Measurements from ENCODE around the gene HSPBP1. TPM values are rescaled to one million over a fixed set of nuclear protein-coding genes. Genes with fewer than 3 reads are reported as not detected.

HSPBP1 gene
- total and polyA plus RNA-seq, 4 donors: 9.4 to 31.6 (median 13.5) TPM

- WGBS: 88% methylated on average over 9 of the region's 9 CpGs
- H3K9ac ChIP-seq (ENCODE audit: low read depth in 1 of 2, low read length in 2 of 2): no peak overlapping the region
- H3K27ac ChIP-seq (ENCODE audit: low read depth in 1 of 2, low read length in 2 of 2): no peak overlapping the region
- peaks cover 0 to 3% (median 1%) of the 10 kb centered on the region in 4 donors for H3K9me3 ChIP-seq (ENCODE audit: control insufficient read depth in 4 of 4, low read length in 3 of 4)
- no peak overlapping the region for H3K4me3 ChIP-seq (ENCODE audit: low read depth in 1 of 3, low read length in 3 of 3)
- H3K4me1 ChIP-seq (ENCODE audit: control insufficient read depth in 4 of 4, insufficient read depth in 4 of 4, low read length in 3 of 4): no peaks in the 10 kb centered on the region
- no peak for DNase-seq (ENCODE audit: low spot score)
- peaks cover 0 to 4% (median 0%) of the 10 kb centered on the region in 4 donors for H3K27me3 ChIP-seq (ENCODE audit: control insufficient read depth in 4 of 4, insufficient read depth in 4 of 4, low read length in 3 of 4)
- H3K36me3 ChIP-seq (ENCODE audit: control insufficient read depth in 4 of 4, insufficient read depth in 3 of 4, low read depth in 1 of 4, low read length in 3 of 4): no peaks in the 10 kb centered on the region
- TF ChIP-seq, protein P1, sequence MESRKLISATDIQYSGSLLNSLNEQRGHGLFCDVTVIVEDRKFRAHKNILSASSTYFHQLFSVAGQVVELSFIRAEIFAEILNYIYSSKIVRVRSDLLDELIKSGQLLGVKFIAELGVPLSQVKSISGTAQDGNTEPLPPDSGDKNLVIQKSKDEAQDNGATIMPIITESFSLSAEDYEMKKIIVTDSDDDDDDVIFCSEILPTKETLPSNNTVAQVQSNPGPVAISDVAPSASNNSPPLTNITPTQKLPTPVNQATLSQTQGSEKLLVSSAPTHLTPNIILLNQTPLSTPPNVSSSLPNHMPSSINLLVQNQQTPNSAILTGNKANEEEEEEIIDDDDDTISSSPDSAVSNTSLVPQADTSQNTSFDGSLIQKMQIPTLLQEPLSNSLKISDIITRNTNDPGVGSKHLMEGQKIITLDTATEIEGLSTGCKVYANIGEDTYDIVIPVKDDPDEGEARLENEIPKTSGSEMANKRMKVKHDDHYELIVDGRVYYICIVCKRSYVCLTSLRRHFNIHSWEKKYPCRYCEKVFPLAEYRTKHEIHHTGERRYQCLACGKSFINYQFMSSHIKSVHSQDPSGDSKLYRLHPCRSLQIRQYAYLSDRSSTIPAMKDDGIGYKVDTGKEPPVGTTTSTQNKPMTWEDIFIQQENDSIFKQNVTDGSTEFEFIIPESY (IDR thresholded peaks at IDR 0.05): no peak
- no peak for TF ChIP-seq SP1 (IDR thresholded peaks at IDR 0.05)
- no peak for TF ChIP-seq RAD21 (IDR thresholded peaks at IDR 0.05)
- no peak for TF ChIP-seq TAF1 (conservative IDR thresholded peaks at IDR 0.05)
- TF ChIP-seq FOXA1 (IDR thresholded peaks at IDR 0.05): no peak
- TF ChIP-seq FOXA2 (IDR thresholded peaks at IDR 0.05): no peak
- no peak for TF ChIP-seq GABPA (IDR thresholded peaks at IDR 0.05 in 1 of 2, conservative IDR thresholded peaks at IDR 0.05 in 1 of 2)
- TF ChIP-seq NR2F2 (IDR thresholded peaks at IDR 0.05): no peak
- TF ChIP-seq EGR1 (IDR thresholded peaks at IDR 0.05; ENCODE audit: low read depth in 2 of 2): no peak
- no peak for TF ChIP-seq MAX (IDR thresholded peaks at IDR 0.05)
- TF ChIP-seq, protein P2, sequence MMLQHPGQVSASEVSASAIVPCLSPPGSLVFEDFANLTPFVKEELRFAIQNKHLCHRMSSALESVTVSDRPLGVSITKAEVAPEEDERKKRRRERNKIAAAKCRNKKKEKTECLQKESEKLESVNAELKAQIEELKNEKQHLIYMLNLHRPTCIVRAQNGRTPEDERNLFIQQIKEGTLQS (IDR thresholded peaks at IDR 0.05): no peak
- no peak for TF ChIP-seq HNF4A (conservative IDR thresholded peaks at IDR 0.05)
- no peak for TF ChIP-seq RXRA (IDR thresholded peaks at IDR 0.05)
These were observed 31.5 kb upstream of the HSPBP1 start for GRCh38 chr19:55311397-55311796.

- H3K4me1 ChIP-seq (ENCODE audit: control insufficient read depth in 4 of 4, insufficient read depth in 4 of 4, low read length in 3 of 4): no peaks in the 10 kb centered on the region
- peaks cover 0 to 4% (median 0%) of the 10 kb centered on the region in 4 donors for H3K27me3 ChIP-seq (ENCODE audit: control insufficient read depth in 4 of 4, insufficient read depth in 4 of 4, low read length in 3 of 4)
- no peak for DNase-seq (ENCODE audit: low spot score)
- H3K4me3 ChIP-seq (ENCODE audit: low read depth in 1 of 3, low read length in 3 of 3): no peak overlapping the region
- H3K9me3 ChIP-seq (ENCODE audit: control insufficient read depth in 4 of 4, low read length in 3 of 4): no peaks in the 10 kb centered on the region
- TF ChIP-seq HNF4G (IDR thresholded peaks at IDR 0.05) (no peak), RXRA (IDR thresholded peaks at IDR 0.05) (no peak), FOXA2 (IDR thresholded peaks at IDR 0.05) (no peak), SP1 (IDR thresholded peaks at IDR 0.05) (no peak), TAF1 (conservative IDR thresholded peaks at IDR 0.05) (no peak), NR2F2 (IDR thresholded peaks at IDR 0.05) (no peak), GABPA (IDR thresholded peaks at IDR 0.05 in 1 of 2, conservative IDR thresholded peaks at IDR 0.05 in 1 of 2) (no peak), CTCF (IDR thresholded peaks at IDR 0.05; ENCODE audit: low read depth, low read length, missing input control) (no peak)
- TF ChIP-seq, protein P1 (IDR thresholded peaks at IDR 0.05): no peak
- H3K27ac ChIP-seq (ENCODE audit: low read depth in 1 of 2, low read length in 2 of 2): no peak overlapping the region
- H3K9ac ChIP-seq (ENCODE audit: low read depth in 1 of 2, low read length in 2 of 2): no peak overlapping the region
- no peaks in the 10 kb centered on the region for H3K36me3 ChIP-seq (ENCODE audit: control insufficient read depth in 4 of 4, insufficient read depth in 3 of 4, low read depth in 1 of 4, low read length in 3 of 4)
- WGBS: 81% methylated on average over 7 of the region's 7 CpGs
These were observed 30.6 kb upstream of the HSPBP1 start for GRCh38 chr19:55310498-55310897.
